Psoas muscle (tissue), 8 donors: ENCODE data around the gene ZBTB43. TPM values are rescaled to one million over a fixed set of nuclear protein-coding genes. Genes with fewer than 3 reads are reported as not detected.

ENCODE experiments used
- ATAC-seq, 4 donors: fragments of 200-7000 bp; cut with Tn5 transposase; one replicate each; pipeline ENCODE4 v1.9.1; 2020; ENCODE audit warnings: moderate library complexity in 3 of 4, mild to moderate bottlenecking in 2 of 4
- DNase-seq, 2 donors: peaks; one replicate each; pipeline ENCODE4 v3.0.0-alpha.2; 2020
- H3K27ac ChIP-seq: fragments of 200-600 bp; one replicate; pipeline ENCODE4 v1.8.0; 2022
- H3K27me3 ChIP-seq, 3 donors: fragments of 200-600 bp in 1 of 3; one replicate each; pipeline versions ENCODE4 v1.6.1 to v1.8.0; 2013 to 2022; ENCODE audit warnings: low read length in 2 of 3, mild to moderate bottlenecking in 2 of 3, moderate library complexity in 1 of 3; ENCODE audit not compliant: insufficient read depth in 3 of 3
- H3K36me3 ChIP-seq, 2 donors: fragments of 200-600 bp in 1 of 2; one replicate each; pipeline versions ENCODE4 v1.6.1 to v1.8.0; 2013 to 2022; ENCODE audit warnings: low read depth in 1 of 2, mild to moderate bottlenecking in 1 of 2, moderate library complexity in 1 of 2; ENCODE audit not compliant: insufficient read depth in 1 of 2
- H3K4me1 ChIP-seq: fragments of 200-600 bp; one replicate; pipeline ENCODE4 v1.8.0; 2022
- H3K4me3 ChIP-seq: fragments of 200-600 bp; one replicate; pipeline ENCODE4 v1.8.0; 2022; ENCODE audit warnings: mild to moderate bottlenecking
- H3K9me3 ChIP-seq: fragments of 200-600 bp; one replicate; pipeline ENCODE4 v1.8.0; 2022
- WGBS, 3 donors: extraction: QIAGEN DNeasy Blood & Tissue Kit; methylation state at CpG; one replicate each; pipeline versions ENCODE4 v1.1.6 to v1.1.7; 2013; 5-methylcytosine and 5-hydroxymethylcytosine counted together
- intact Hi-C, 2 donors: fragments of 100-400 bp; cut with DNase I; formaldehyde crosslinking; loops; one replicate each; pipeline versions ENCODE4 v1.11.0 to v1.14.2; 2022
- polyA plus RNA-seq, 3 donors: library from polyadenylated mRNA; stranded (reverse); fragments of 200-250 nt; gene quantifications; one replicate each; pipeline ENCODE4 v1.2.3, GENCODE V29; 2013
- total RNA-seq, 4 donors: library from RNA; stranded (reverse); fragmentation: NEBNext Ultra II Directional in 2 of 4; extraction: Animal tissue kit (Norgen Biotek cat#: 25700) in 2 of 4; gene quantifications; one replicate each; pipeline versions ENCODE4 v1.2.1 to v1.2.4, GENCODE V29; 2021 to 2023
- TF ChIP-seq, protein P1 (sequence below): fragments of 200-600 bp; IDR thresholded peaks from one replicate; pipeline ENCODE4 v1.8.0; 2022; ENCODE audit warnings: antibody characterized with exemption
- donor health status: healthy with polysubstance abuse.
- donor health status: DM: no; HTN: no; CAD: no; lungs with moderate emphysema.
- donor health status: Bipolar disorder and iron deficiency.
- donor health status: healthy.
- donor health status: DM: yes; HTN: yes; CAD: no.
- donor health status: DM: no; HTN: no; CAD: no.
- donor health status: DM: no; HTN: no; CAD: no.
- donor health status: DM: yes; HTN: yes; CAD: no.

The ZBTB43 gene
- total and polyA plus RNA-seq, 7 donors = 19.5 to 98.3 (median 48.2) TPM

DNA sequence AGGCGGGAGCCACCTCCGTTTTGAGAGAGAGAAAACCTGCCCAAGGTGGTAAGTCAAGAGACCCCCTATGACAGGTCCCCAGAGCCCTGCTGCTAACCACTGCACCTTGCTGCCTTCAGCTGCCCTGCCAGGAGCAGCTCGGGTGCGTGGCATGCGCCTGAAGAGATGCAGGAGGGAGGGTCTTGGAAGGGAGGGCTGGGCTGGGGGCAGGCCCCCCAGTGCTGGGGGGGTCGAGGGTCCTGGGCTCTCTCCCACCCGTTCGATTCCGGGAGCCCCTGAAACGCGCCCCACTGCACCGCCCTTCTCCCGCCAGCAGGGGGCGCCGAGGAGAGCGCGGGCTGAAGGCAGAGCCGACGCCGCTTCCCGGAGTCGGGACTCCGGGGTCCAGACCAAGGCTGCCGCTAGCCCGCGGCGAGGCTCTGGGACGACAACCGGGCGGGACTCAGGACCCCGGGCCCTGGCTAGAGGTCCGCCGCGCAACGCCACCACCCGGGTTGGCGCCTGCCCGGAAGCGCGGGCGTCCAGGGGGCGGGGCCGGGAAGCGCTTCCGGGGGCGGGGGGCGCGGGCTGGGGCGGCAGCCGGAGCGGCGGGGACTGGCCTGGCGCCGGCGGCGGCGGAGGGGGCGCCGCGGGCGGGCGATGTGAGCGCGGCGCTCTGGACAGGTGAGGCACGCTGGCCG lies 55.4 kb downstream of the ZBTB43 start, which contains the start of gene ZBTB34:
Gene ZBTB34, plus strand, starts transcription at position 563 of the 680 bp plus-strand sequence. CDS start 18,761 bp downstream, outside the sequence.
- 0 to 2% (median 1%) methylated on average over 23 to 65 of the region's 67 CpGs for WGBS, 3 donors
- H3K27ac ChIP-seq = peak within 1 kb of the TSS; percentile 98
- peaks cover 45% of the 10 kb centered on the region for H3K4me1 ChIP-seq
- H3K9me3 ChIP-seq = no peaks in the 10 kb centered on the region
- H3K36me3 ChIP-seq = peaks cover 3 to 9% of the 10 kb centered on the region in 2 donors
- DNase-seq (peak; percentile 70 to 85), ATAC-seq (peak; percentile 78 to 84 (median 82))
- TF ChIP-seq, protein P1, sequence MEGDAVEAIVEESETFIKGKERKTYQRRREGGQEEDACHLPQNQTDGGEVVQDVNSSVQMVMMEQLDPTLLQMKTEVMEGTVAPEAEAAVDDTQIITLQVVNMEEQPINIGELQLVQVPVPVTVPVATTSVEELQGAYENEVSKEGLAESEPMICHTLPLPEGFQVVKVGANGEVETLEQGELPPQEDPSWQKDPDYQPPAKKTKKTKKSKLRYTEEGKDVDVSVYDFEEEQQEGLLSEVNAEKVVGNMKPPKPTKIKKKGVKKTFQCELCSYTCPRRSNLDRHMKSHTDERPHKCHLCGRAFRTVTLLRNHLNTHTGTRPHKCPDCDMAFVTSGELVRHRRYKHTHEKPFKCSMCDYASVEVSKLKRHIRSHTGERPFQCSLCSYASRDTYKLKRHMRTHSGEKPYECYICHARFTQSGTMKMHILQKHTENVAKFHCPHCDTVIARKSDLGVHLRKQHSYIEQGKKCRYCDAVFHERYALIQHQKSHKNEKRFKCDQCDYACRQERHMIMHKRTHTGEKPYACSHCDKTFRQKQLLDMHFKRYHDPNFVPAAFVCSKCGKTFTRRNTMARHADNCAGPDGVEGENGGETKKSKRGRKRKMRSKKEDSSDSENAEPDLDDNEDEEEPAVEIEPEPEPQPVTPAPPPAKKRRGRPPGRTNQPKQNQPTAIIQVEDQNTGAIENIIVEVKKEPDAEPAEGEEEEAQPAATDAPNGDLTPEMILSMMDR = peak; percentile 100
- H3K27me3 ChIP-seq = no peaks in the 10 kb centered on the region
- intact Hi-C loops = loop anchor here in 1 of 2 donors (5.0 kb wide), 1 partner anchor 52 kb away; the partner anchor contains the start of gene RALGPS1
- peak within 1 kb of the TSS; percentile 97 for H3K4me3 ChIP-seq

DNA sequence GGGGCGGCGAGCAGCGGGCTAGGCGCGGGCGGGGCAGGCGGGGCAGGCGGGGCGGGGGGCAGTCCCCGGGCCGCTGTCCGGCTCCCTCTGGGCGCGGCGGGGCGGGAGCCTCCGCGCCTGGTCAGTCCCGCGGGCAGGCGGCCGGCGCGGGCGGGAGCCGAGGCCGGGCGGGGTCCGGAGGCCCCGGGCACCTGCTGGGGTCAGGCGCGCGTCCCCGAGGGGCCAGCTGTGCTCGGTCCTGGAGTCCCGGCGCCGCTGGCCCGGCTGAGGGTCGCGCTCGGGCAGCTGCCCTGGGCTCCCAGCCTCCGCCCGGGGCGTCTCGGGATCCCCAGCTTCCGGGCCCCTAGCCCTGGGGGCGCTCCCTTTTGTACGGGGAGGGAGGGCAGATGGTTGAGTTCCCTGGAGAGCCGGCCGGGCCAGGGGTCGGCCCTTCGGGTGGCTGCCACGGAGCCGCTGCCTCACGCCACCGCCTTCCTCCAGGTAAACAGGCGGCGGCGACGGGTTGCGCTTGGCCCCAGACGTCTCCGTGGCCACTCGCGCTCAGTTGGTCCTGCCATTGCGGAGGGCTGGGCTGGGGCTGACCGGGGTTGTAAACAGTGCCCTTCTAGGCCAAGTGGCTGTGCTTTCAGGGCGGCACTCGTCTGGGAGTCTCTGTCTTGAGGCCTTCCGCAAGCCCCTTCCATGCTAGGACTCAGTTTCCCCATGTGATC lies 56.1 kb downstream of the ZBTB43 start:
- Histone ChIP-seq H3K27me3 (no peaks in the 10 kb centered on the region), H3K9me3 (no peaks in the 10 kb centered on the region), H3K4me1 (peaks cover 52% of the 10 kb centered on the region), H3K36me3 (peaks cover 3 to 9% of the 10 kb centered on the region in 2 donors), H3K27ac (peak overlapping the region; percentile 98), H3K4me3 (peak overlapping the region; percentile 97)
- DNase-seq = peak; percentile 43 to 72
- intact Hi-C loops = loop anchor here in 1 of 2 donors (5.0 kb wide), 1 partner anchor 51 kb away; the partner anchor contains the start of gene RALGPS1
- WGBS, 3 donors = 0 to 1% (median 1%) methylated on average over 36 to 71 of the region's 71 CpGs
- ATAC-seq = peak; percentile 57 to 77 (median 58)
- TF ChIP-seq, protein P1 = no peak

DNA sequence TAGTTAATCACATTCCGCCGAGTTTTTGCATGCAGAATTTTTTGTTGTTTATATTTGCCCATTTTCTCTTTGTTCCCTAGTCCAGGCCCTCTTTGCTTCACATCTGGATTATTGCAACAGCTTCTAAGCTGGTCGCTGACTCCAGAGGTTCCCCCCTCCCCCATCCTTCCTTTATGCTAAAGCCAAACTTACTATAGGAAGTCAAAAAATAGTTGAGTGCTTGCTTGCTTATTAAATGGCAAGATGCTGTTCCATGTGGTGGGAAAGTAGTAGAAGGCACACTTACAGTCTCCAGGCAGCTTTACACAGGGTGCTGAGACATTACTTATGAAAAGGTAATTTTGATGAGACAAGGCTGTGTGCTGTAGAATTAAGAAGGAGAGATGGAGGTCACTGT lies 56.9 kb downstream of the ZBTB43 start:
- ATAC-seq = no peak
- DNase-seq = no peak
- WGBS, 3 donors = 11 to 21% (median 15%) methylated on average over 3 of the region's 3 CpGs

DNA sequence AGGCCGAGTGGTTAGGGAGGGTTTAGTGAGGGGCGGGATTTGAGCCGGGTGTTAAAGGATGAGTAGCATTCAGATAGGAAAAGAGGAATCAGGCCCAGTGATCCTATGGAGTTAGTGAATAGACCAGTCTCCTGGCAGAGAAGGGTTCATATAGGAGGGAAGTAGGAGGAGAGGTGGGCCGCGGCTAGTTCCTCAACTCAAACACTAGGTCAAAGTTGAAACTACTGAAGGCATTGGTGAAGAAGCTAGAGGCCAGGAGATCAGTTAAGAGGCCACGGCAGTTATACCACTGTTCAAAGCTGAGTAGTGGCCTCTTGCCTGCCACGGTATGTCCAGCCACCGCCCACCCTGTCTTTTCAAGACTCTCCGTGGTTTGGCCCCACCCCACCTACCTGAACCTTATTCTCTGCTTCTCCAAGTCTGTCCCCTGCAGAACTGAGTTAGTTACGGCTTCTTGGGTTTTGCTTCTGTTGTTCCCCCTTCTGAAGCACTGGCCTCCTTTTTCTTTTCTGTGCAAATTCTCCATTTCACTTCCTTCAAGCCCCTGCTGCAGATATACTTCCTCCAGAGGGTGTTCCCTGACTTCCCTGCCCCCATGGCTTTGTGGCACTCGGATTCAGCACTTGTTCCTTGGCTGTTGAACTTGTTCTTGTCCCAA lies 57.4 kb downstream of the ZBTB43 start:
- Histone ChIP-seq H3K4me1 (peaks cover 59% of the 10 kb centered on the region), H3K27me3 (no peaks in the 10 kb centered on the region), H3K36me3 (peaks cover 3 to 9% of the 10 kb centered on the region in 2 donors), H3K9me3 (no peaks in the 10 kb centered on the region), H3K27ac (peak overlapping the region; percentile 98), H3K4me3 (peak overlapping the region; percentile 97)
- peak in 1 of 4 donors; percentile 32 for ATAC-seq
- no peak for DNase-seq
- intact Hi-C loops = loop anchor here in 1 of 2 donors (5.0 kb wide), 1 partner anchor 50 kb away; the partner anchor contains the start of gene RALGPS1
- TF ChIP-seq, protein P1 = no peak
- WGBS, 3 donors = 34 to 36% (median 34%) methylated on average over 11 of the region's 11 CpGs

More for the DNA sequence above, 56.9 kb downstream of the ZBTB43 start:
- Histone ChIP-seq H3K27me3 (no peaks in the 10 kb centered on the region), H3K4me1 (peaks cover 56% of the 10 kb centered on the region), H3K27ac (peak overlapping the region; percentile 98), H3K36me3 (peaks cover 3 to 9% of the 10 kb centered on the region in 2 donors), H3K9me3 (no peaks in the 10 kb centered on the region), H3K4me3 (peak overlapping the region; percentile 97)
- TF ChIP-seq, protein P1 = no peak
- intact Hi-C loops = loop anchor here in 1 of 2 donors (5.0 kb wide), 1 partner anchor 51 kb away; the partner anchor contains the start of gene RALGPS1
